Stimulated activated CD4-positive, alpha-beta T cell treated with anti-CD3 and anti-CD28 coated beads, TNF-alpha, amount 100 ng/mL, for 48 hours (primary cell): ENCODE results near the gene JMJD7.

Experiments used
- DNase-seq, 3 donors: peaks; one replicate each; pipeline ENCODE4 v3.0.0-alpha.2; 2020; ENCODE audit warnings: low read depth in 3 of 3

JMJD7 gene

GRCh38 chr15:41865490-41866055 lies 37.7 kb downstream of the JMJD7 start:
- no peak for DNase-seq

- no peak for DNase-seq
Measured at GRCh38 chr15:41866263-41866703, 38.4 kb downstream of the JMJD7 start.

GRCh38 chr15:41866872-41867579 lies 39.1 kb downstream of the JMJD7 start:
- no peak for DNase-seq

- DNase-seq, result no peak
Measured at GRCh38 chr15:41868321-41868720, 40.4 kb downstream of the JMJD7 start.

- no peak for DNase-seq
Measured at GRCh38 chr15:41869770-41870688, 42.1 kb downstream of the JMJD7 start.

- DNase-seq, result peak; percentile 23 to 69 (median 63)
Measured at GRCh38 chr15:41870689-41871081, 42.8 kb downstream of the JMJD7 start.

GRCh38 chr15:41871175-41871905 lies 43.4 kb downstream of the JMJD7 start:
- no peak for DNase-seq

- no peak for DNase-seq
Measured at GRCh38 chr15:41872166-41872747, 44.4 kb downstream of the JMJD7 start.

GRCh38 chr15:41873711-41874110 lies 45.8 kb downstream of the JMJD7 start:
- DNase-seq, result no peak

GRCh38 chr15:41874736-41875135 lies 46.8 kb downstream of the JMJD7 start:
- DNase-seq, result no peak

GRCh38 chr15:41876007-41876406 lies 48.1 kb downstream of the JMJD7 start:
- DNase-seq, result no peak

- no peak for DNase-seq
Measured at GRCh38 chr15:41876689-41877088, 48.8 kb downstream of the JMJD7 start.

- DNase-seq, result no peak
Measured at GRCh38 chr15:41877631-41878354, 49.9 kb downstream of the JMJD7 start.

GRCh38 chr15:41878355-41878699 lies 50.4 kb downstream of the JMJD7 start:
- DNase-seq, result no peak

- no peak for DNase-seq
Measured at GRCh38 chr15:41879321-41879845, 51.5 kb downstream of the JMJD7 start.

GRCh38 chr15:41880156-41880877 lies 52.4 kb downstream of the JMJD7 start:
- no peak for DNase-seq

GRCh38 chr15:41881086-41881485 lies 53.2 kb downstream of the JMJD7 start:
- no peak for DNase-seq

- no peak for DNase-seq
Measured at GRCh38 chr15:41881550-41881919, 53.6 kb downstream of the JMJD7 start.

- DNase-seq, result no peak
Measured at GRCh38 chr15:41881920-41882688, 54.2 kb downstream of the JMJD7 start.
